Spleen (tissue), 11 donors: Measurements from ENCODE around the gene CGNL1. TPM values are rescaled to one million over a fixed set of nuclear protein-coding genes. Genes with fewer than 3 reads are reported as not detected.

ENCODE experiments used
- DNase-seq: peaks from one replicate; pipeline ENCODE4 v3.0.0-alpha.2; 2020
- H3K27ac ChIP-seq, 8 donors: fragments of 200-600 bp; sonication (generic) in 7 of 8; 1 replicate in 4 of 8; 2 replicates in 4 of 8; pipeline versions ENCODE4 v1.5.0 to v1.8.0; 2016 to 2021; ENCODE audit warnings: inconsistent platforms in 4 of 8, mild to moderate bottlenecking in 4 of 8, moderate library complexity in 1 of 8
- H3K27me3 ChIP-seq, 7 donors: fragments of 200-600 bp; sonication (generic) in 6 of 7; replicated peaks in 1 of 7; 1 replicate in 4 of 7; 2 replicates in 3 of 7; pipeline versions ENCODE4 v1.5.0 to v1.8.0; 2016 to 2021; ENCODE audit warnings: inconsistent platforms in 3 of 7, mild to moderate bottlenecking in 1 of 7
- H3K36me3 ChIP-seq, 6 donors: fragments of 200-600 bp; sonication (generic) in 5 of 6; 1 replicate in 4 of 6; 2 replicates in 2 of 6; pipeline versions ENCODE4 v1.5.0 to v1.8.0; 2016 to 2021; ENCODE audit warnings: inconsistent platforms in 2 of 6
- H3K4me1 ChIP-seq, 6 donors: fragments of 200-600 bp; sonication (generic) in 5 of 6; 1 replicate in 3 of 6; 2 replicates in 3 of 6; pipeline versions ENCODE4 v1.5.0 to v1.8.0; 2016 to 2021; ENCODE audit warnings: inconsistent platforms in 3 of 6
- H3K4me3 ChIP-seq, 8 donors: fragments of 200-600 bp; sonication (generic) in 7 of 8; 1 replicate in 4 of 8; 2 replicates in 4 of 8; pipeline versions ENCODE4 v1.5.0 to v1.8.0; 2016 to 2021; ENCODE audit warnings: inconsistent platforms in 4 of 8, mild to moderate bottlenecking in 4 of 8, moderate library complexity in 2 of 8
- H3K9me3 ChIP-seq, 8 donors: fragments of 200-600 bp; sonication (generic) in 7 of 8; 1 replicate in 4 of 8; 2 replicates in 4 of 8; pipeline versions ENCODE4 v1.5.0 to v1.8.0; 2016 to 2021; ENCODE audit warnings: inconsistent platforms in 4 of 8
- CTCF ChIP-seq, 11 experiments: fragments of 200-600 bp in 7 of 11; fragments of 450-650 bp in 4 of 11; sonication (generic) in 4 of 11; IDR thresholded peaks in 8 of 11; conservative IDR thresholded peaks in 3 of 11; 1 replicate in 7 of 11; 2 replicates in 4 of 11; pipeline versions ENCODE4 v1.4.0 to v1.8.0; 2016 to 2021; ENCODE audit warnings: antibody characterized with exemption in 11 of 11, inconsistent platforms in 4 of 11, mild to moderate bottlenecking in 1 of 11
- POLR2A ChIP-seq, 3 donors: fragments of 450-650 bp; IDR thresholded peaks; one replicate each; pipeline ENCODE4 v1.5.1; 2017; ENCODE audit warnings: antibody characterized with exemption in 3 of 3, mild to moderate bottlenecking in 1 of 3
- POLR2AphosphoS5 ChIP-seq, 3 donors: sonication (generic); formaldehyde crosslinking; IDR thresholded peaks; one replicate each; pipeline ENCODE4 v1.5.1; 2017; ENCODE audit warnings: antibody characterized with exemption in 3 of 3
- WGBS, 5 donors: extraction: QIAGEN DNeasy Blood & Tissue Kit in 3 of 5; methylation state at CpG; one replicate each; pipeline versions ENCODE4 v1.1.5 to v1.1.7; 2013 to 2018; 5-methylcytosine and 5-hydroxymethylcytosine counted together
- intact Hi-C: fragments of 100-400 bp; cut with DNase I; formaldehyde crosslinking; loops from one replicate; pipeline ENCODE4 v1.15.0; 2023; ENCODE audit warnings: low total_unique reads
- polyA plus RNA-seq, 3 donors: library from polyadenylated mRNA; stranded (reverse); fragments of 200-250 nt; gene quantifications; one replicate each; pipeline ENCODE4 v1.2.1, GENCODE V29; 2013
- total RNA-seq, 7 donors: library from RNA; depleted of rRNA in 3 of 7; stranded (reverse); fragments of >200 nt in 3 of 7; fragmentation: NEBNext Ultra II Directional in 4 of 7; extraction: Animal tissue kit (Norgen Biotek cat#: 25700) in 4 of 7; gene quantifications; one replicate each; pipeline versions ENCODE4 v1.1.0 to v1.2.1, GENCODE V29; 2016 to 2021
- donor health status: healthy with polysubstance abuse.
- donor health status: DM: no; HTN: no; CAD: no; lungs with moderate emphysema.
- donor health status: DM: no; HTN: no; CAD: no.
- donor health status: Bipolar disorder and iron deficiency.
- donor health status: healthy.
- donor health status: DM: no; HTN: no; CAD: no.
- donor health status: DM: yes; HTN: yes; CAD: no.

CGNL1 gene
- total and polyA plus RNA-seq, 10 donors = 0.07 to 0.73 (median 0.36) TPM

GRCh38 chr15:57387564-57388076, 11.3 kb downstream of the CGNL1 start:
- no peak for DNase-seq
- WGBS, 5 donors = 61 to 72% (median 69%) methylated on average over 3 of the region's 3 CpGs
- peaks cover 0 to 4% (median 0%) of the 10 kb centered on the region in 8 donors for H3K9me3 ChIP-seq
- H3K27me3 ChIP-seq = peaks cover 0 to 18% (median 0%) of the 10 kb centered on the region in 7 donors
- no peak overlapping the region for H3K27ac ChIP-seq
- TF ChIP-seq POLR2AphosphoS5 (IDR thresholded peaks at IDR 0.05) (no peak), POLR2A (IDR thresholded peaks at IDR 0.05) (no peak), CTCF (IDR thresholded peaks at IDR 0.05 in 8 of 11, conservative IDR thresholded peaks at IDR 0.05 in 3 of 11) (no peak)
- no peak overlapping the region for H3K4me3 ChIP-seq
- H3K36me3 ChIP-seq = no peaks in the 10 kb centered on the region
- intact Hi-C loops = no loop called here
- H3K4me1 ChIP-seq = no peaks in the 10 kb centered on the region

- peaks cover 0 to 15% (median 0%) of the 10 kb centered on the region in 7 donors for H3K27me3 ChIP-seq
- H3K4me1 ChIP-seq = no peaks in the 10 kb centered on the region
- H3K9me3 ChIP-seq = peaks cover 0 to 4% (median 0%) of the 10 kb centered on the region in 8 donors
- intact Hi-C loops = no loop called here
- TF ChIP-seq CTCF (IDR thresholded peaks at IDR 0.05 in 8 of 11, conservative IDR thresholded peaks at IDR 0.05 in 3 of 11) (no peak), POLR2AphosphoS5 (IDR thresholded peaks at IDR 0.05) (no peak), POLR2A (IDR thresholded peaks at IDR 0.05) (no peak)
- no peak for DNase-seq
- no peak overlapping the region for H3K27ac ChIP-seq
- H3K4me3 ChIP-seq = no peak overlapping the region
- no peaks in the 10 kb centered on the region for H3K36me3 ChIP-seq
- 87 to 97% (median 91%) methylated on average over 6 of the region's 6 CpGs for WGBS, 5 donors
Measured at GRCh38 chr15:57388464-57388863, 12.2 kb downstream of the CGNL1 start.

- TF ChIP-seq CTCF (IDR thresholded peaks at IDR 0.05 in 8 of 11, conservative IDR thresholded peaks at IDR 0.05 in 3 of 11) = no peak
- TF ChIP-seq POLR2AphosphoS5 (IDR thresholded peaks at IDR 0.05) = no peak
- no peak for TF ChIP-seq POLR2A (IDR thresholded peaks at IDR 0.05)
- Histone ChIP-seq H3K27ac (no peak overlapping the region), H3K4me1 (no peaks in the 10 kb centered on the region), H3K9me3 (peaks cover 0 to 4% (median 0%) of the 10 kb centered on the region in 8 donors), H3K4me3 (no peak overlapping the region), H3K36me3 (no peaks in the 10 kb centered on the region), H3K27me3 (peaks cover 0 to 6% (median 0%) of the 10 kb centered on the region in 7 donors)
- 71 to 98% (median 92%) methylated on average over 4 of the region's 4 CpGs for WGBS, 5 donors
- DNase-seq = no peak
- intact Hi-C loops = no loop called here
Measured at GRCh38 chr15:57389991-57390390, 13.7 kb downstream of the CGNL1 start.

- H3K4me1 ChIP-seq = no peaks in the 10 kb centered on the region
- H3K9me3 ChIP-seq = peaks cover 0 to 4% (median 0%) of the 10 kb centered on the region in 8 donors
- H3K27ac ChIP-seq = no peak overlapping the region
- no peak for TF ChIP-seq POLR2A (IDR thresholded peaks at IDR 0.05)
- 87 to 96% (median 89%) methylated on average over 8 of the region's 8 CpGs for WGBS, 5 donors
- peaks cover 0 to 6% (median 0%) of the 10 kb centered on the region in 7 donors for H3K27me3 ChIP-seq
- H3K4me3 ChIP-seq = no peak overlapping the region
- DNase-seq = no peak
- intact Hi-C loops = no loop called here
- no peaks in the 10 kb centered on the region for H3K36me3 ChIP-seq
Measured at GRCh38 chr15:57390583-57390982, 14.3 kb downstream of the CGNL1 start.
